ENCODE results near the gene TDO2. TPM values are rescaled to one million over a fixed set of nuclear protein-coding genes. Genes with fewer than 3 reads are reported as not detected.

The TDO2 gene
- total RNA-seq, 1 experiment from 2014 or later = 0.13 TPM

- TF ChIP-seq, protein P1, sequence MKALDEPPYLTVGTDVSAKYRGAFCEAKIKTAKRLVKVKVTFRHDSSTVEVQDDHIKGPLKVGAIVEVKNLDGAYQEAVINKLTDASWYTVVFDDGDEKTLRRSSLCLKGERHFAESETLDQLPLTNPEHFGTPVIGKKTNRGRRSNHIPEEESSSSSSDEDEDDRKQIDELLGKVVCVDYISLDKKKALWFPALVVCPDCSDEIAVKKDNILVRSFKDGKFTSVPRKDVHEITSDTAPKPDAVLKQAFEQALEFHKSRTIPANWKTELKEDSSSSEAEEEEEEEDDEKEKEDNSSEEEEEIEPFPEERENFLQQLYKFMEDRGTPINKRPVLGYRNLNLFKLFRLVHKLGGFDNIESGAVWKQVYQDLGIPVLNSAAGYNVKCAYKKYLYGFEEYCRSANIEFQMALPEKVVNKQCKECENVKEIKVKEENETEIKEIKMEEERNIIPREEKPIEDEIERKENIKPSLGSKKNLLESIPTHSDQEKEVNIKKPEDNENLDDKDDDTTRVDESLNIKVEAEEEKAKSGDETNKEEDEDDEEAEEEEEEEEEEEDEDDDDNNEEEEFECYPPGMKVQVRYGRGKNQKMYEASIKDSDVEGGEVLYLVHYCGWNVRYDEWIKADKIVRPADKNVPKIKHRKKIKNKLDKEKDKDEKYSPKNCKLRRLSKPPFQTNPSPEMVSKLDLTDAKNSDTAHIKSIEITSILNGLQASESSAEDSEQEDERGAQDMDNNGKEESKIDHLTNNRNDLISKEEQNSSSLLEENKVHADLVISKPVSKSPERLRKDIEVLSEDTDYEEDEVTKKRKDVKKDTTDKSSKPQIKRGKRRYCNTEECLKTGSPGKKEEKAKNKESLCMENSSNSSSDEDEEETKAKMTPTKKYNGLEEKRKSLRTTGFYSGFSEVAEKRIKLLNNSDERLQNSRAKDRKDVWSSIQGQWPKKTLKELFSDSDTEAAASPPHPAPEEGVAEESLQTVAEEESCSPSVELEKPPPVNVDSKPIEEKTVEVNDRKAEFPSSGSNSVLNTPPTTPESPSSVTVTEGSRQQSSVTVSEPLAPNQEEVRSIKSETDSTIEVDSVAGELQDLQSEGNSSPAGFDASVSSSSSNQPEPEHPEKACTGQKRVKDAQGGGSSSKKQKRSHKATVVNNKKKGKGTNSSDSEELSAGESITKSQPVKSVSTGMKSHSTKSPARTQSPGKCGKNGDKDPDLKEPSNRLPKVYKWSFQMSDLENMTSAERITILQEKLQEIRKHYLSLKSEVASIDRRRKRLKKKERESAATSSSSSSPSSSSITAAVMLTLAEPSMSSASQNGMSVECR (CRISPR knock-in tag; IDR thresholded peaks at IDR 0.05; ENCODE audit: borderline replicate concordance) = no peak
Observed at GRCh38 chr4:155954118-155954685, 50.7 kb downstream of the TDO2 start (continued).

DNA sequence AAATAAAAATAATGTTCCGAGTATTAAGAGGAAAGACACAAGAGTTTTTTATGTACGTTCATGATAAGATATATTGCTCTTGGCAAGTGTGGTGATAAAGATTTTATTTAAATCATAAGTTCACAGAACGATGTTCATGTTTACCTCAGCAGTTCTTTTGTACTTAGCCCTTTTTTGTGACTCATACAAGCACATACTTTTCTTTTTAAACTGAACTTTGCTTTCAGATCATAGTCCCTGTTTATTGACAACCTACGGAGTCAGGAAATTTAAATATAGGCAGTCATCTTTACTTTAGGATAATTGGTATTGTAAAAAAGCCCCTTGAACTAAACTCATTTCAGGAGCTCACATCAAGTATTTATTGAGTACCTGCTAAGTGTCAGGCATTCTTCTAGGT, 51.4 kb downstream of the TDO2 start:
- H3K9me3 Mint-ChIP-seq = peaks cover 9% of the 10 kb centered on the region
- TF ChIP-seq KAT7 (CRISPR knock-in tag; IDR thresholded peaks at IDR 0.05; ENCODE audit: borderline replicate concordance) (no peak), RELA (CRISPR knock-in tag; IDR thresholded peaks at IDR 0.05; ENCODE audit: borderline replicate concordance) (no peak), CBFB (CRISPR knock-in tag; IDR thresholded peaks at IDR 0.05; ENCODE audit: low read depth) (no peak), ZNF671 (CRISPR knock-in tag; IDR thresholded peaks at IDR 0.05) (no peak), ESRRA (CRISPR knock-in tag; IDR thresholded peaks at IDR 0.05; ENCODE audit: borderline replicate concordance) (no peak), TEAD4 (CRISPR knock-in tag; IDR thresholded peaks at IDR 0.05) (no peak)
- TF ChIP-seq, protein P2, sequence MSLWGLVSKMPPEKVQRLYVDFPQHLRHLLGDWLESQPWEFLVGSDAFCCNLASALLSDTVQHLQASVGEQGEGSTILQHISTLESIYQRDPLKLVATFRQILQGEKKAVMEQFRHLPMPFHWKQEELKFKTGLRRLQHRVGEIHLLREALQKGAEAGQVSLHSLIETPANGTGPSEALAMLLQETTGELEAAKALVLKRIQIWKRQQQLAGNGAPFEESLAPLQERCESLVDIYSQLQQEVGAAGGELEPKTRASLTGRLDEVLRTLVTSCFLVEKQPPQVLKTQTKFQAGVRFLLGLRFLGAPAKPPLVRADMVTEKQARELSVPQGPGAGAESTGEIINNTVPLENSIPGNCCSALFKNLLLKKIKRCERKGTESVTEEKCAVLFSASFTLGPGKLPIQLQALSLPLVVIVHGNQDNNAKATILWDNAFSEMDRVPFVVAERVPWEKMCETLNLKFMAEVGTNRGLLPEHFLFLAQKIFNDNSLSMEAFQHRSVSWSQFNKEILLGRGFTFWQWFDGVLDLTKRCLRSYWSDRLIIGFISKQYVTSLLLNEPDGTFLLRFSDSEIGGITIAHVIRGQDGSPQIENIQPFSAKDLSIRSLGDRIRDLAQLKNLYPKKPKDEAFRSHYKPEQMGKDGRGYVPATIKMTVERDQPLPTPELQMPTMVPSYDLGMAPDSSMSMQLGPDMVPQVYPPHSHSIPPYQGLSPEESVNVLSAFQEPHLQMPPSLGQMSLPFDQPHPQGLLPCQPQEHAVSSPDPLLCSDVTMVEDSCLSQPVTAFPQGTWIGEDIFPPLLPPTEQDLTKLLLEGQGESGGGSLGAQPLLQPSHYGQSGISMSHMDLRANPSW (CRISPR knock-in tag; conservative IDR thresholded peaks at IDR 0.05; ENCODE audit: low read depth) = no peak
- TF ChIP-seq, protein P1 (CRISPR knock-in tag; IDR thresholded peaks at IDR 0.05; ENCODE audit: borderline replicate concordance) = no peak
- H3K36me3 Mint-ChIP-seq = 0 out of 2 replicates have a peak, but pooled peaks cover 3% of the 10 kb centered on the region
- peaks cover 7% of the 10 kb centered on the region for H3K27me3 Mint-ChIP-seq (ENCODE audit: low read depth)
- ChIA-PET POLR2A (no interaction called here), CTCF (no interaction called here)
- H3K4me3 Mint-ChIP-seq = no peak overlapping the region
- no peak overlapping the region for H3K27ac Mint-ChIP-seq
- DNase-seq (ENCODE audit: low spot score) = no peak
- no peak for ATAC-seq
- H3K4me1 Mint-ChIP-seq = peaks cover 6% of the 10 kb centered on the region; the same call in 1 of the 2 replicates

DNA sequence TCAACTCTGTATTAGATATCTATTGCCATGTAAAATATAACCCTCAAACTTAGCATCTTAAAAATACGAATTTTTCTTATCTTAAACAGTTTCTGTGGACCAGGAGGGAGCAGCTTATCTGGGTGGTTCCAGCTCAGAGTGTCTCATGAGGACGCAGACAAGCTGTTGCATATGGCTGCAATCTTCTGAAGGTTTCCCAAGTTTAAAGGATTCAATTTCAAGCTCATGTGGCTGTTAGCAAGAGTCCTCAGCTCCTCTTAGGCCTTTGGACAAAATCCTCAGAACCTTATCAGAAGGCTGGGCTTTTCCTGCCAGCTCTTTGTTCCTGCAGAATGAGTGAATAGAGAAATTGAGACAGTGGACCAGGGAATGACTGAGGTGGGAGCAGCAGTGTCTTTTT, 53.0 kb downstream of the TDO2 start:
- Mint-ChIP-seq H3K4me3 (no peak overlapping the region), H3K9me3 (peaks cover 9% of the 10 kb centered on the region), H3K4me1 (peaks cover 13% of the 10 kb centered on the region), H3K27ac (no peak overlapping the region), H3K27me3 (ENCODE audit: low read depth) (peaks cover 7% of the 10 kb centered on the region), H3K36me3 (0 out of 2 replicates have a peak, but pooled peaks cover 3% of the 10 kb centered on the region)
- DNase-seq (ENCODE audit: low spot score) = no peak
- ChIA-PET CTCF (no interaction called here), POLR2A (no interaction called here)
- ATAC-seq = no peak
- TF ChIP-seq HMGA2 (CRISPR knock-in tag; IDR thresholded peaks at IDR 0.05) (no peak), TP53 (CRISPR knock-in tag; IDR thresholded peaks at IDR 0.05) (no peak), ZBTB21 (CRISPR knock-in tag; IDR thresholded peaks at IDR 0.05; ENCODE audit: borderline replicate concordance) (no peak), ZNF263 (CRISPR knock-in tag; IDR thresholded peaks at IDR 0.05; ENCODE audit: low read depth) (no peak), ZNF396 (CRISPR knock-in tag; IDR thresholded peaks at IDR 0.05; ENCODE audit: borderline replicate concordance) (no peak), E2F1 (CRISPR knock-in tag; IDR thresholded peaks at IDR 0.05) (no peak), NR3C1 (CRISPR knock-in tag; conservative IDR thresholded peaks at IDR 0.05; ENCODE audit: low read depth) (no peak), IRF2 (CRISPR knock-in tag; IDR thresholded peaks at IDR 0.05; ENCODE audit: borderline replicate concordance, low read depth) (no peak)
